LNCAP (cell line): Measurements from ENCODE around the gene MLLT1.

ENCODE experiments used
- TF ChIP-seq, protein P1 (sequence below): fragments of 450-650 bp; IDR thresholded peaks from 2 replicates; pipeline ENCODE4 v1.5.1; 2017; ENCODE audit warnings: mild to moderate bottlenecking

The MLLT1 gene

DNA sequence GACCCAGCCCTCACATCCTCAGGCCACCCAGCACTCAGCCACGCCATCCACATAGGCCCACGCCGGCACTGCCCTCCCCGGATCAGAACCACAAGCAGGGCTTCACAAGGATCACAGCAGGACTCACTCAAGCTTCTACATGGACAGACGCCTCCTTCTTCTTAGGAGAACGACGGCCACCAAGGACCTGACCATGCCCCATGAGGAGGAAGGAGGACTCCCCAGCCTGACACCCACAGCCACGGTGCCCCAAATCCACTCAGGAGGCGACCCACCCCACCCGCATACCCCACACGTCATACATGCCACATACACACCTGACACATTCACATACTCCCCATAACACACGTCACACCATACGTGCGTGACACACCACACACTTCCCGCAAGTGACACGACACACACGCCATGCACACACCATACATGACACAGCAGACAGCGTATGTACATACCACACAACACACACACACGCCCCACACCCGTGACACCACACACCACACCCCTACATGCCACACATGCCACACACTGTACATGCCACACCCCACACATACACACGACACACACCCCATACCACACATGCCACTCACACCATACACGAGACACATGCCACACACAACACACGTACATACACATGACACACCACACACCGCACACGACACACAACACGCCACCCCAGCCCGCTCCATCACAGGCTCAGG lies 50.4 kb downstream of the MLLT1 start:
- TF ChIP-seq, protein P1, sequence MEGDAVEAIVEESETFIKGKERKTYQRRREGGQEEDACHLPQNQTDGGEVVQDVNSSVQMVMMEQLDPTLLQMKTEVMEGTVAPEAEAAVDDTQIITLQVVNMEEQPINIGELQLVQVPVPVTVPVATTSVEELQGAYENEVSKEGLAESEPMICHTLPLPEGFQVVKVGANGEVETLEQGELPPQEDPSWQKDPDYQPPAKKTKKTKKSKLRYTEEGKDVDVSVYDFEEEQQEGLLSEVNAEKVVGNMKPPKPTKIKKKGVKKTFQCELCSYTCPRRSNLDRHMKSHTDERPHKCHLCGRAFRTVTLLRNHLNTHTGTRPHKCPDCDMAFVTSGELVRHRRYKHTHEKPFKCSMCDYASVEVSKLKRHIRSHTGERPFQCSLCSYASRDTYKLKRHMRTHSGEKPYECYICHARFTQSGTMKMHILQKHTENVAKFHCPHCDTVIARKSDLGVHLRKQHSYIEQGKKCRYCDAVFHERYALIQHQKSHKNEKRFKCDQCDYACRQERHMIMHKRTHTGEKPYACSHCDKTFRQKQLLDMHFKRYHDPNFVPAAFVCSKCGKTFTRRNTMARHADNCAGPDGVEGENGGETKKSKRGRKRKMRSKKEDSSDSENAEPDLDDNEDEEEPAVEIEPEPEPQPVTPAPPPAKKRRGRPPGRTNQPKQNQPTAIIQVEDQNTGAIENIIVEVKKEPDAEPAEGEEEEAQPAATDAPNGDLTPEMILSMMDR, result no peak

DNA sequence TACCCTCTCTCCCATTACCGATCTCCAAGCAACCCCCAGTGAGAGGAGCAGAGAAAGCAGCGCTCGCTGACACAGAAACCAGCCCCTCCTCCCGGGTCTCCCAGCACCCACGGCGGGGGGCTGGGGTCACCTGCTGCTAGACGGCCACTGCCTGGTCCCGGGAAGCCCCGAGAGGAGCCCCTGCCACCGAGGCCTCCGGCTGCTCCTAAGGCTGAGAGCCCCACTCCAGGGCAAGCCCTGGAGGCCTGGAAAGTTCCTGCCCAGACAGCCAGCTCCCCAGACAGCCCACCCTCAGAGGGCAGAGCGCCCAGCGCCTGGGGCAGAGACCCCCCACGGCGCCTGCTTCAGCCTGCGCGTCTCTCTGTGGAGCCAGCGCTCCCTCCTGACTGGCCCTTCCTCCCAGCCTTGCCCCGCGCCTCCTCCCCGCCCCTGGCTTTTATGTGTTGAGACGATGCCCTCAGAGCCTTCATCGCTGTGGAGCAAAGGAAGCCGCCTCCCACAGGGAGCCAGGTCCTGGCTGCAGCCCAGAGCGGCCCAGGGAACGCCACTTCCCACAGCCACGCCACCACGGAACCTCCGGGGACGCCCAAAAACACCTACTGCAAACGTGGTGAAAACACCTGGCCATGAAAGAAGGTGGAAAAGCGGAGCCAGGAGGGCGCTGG lies 51.1 kb downstream of the MLLT1 start:
- TF ChIP-seq, protein P1, result no peak

DNA sequence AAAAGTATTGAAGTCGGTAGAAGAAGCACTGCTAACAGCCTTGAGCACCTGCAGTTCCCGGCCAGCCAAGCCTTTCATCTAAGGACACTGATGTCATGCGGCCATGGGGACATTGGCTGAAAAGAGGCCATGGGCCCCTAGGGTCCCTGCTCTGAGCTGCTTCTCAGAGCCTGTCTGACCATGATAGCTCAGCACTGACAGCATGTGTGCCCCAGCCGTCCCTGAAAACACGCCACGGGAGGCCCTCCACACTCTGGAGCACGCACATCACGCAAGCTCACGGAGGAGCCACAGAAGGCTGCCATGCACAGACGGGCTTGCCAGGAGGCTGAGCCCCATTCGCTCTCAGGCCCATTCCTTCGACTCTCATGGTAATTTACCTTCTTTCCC lies 51.8 kb downstream of the MLLT1 start:
- TF ChIP-seq, protein P1, result no peak

- TF ChIP-seq, protein P1, result no peak
Measured at GRCh38 chr19:6227156-6227935, 52.4 kb downstream of the MLLT1 start.

- TF ChIP-seq, protein P1, result no peak
Measured at GRCh38 chr19:6226444-6227155, 53.2 kb downstream of the MLLT1 start.

DNA sequence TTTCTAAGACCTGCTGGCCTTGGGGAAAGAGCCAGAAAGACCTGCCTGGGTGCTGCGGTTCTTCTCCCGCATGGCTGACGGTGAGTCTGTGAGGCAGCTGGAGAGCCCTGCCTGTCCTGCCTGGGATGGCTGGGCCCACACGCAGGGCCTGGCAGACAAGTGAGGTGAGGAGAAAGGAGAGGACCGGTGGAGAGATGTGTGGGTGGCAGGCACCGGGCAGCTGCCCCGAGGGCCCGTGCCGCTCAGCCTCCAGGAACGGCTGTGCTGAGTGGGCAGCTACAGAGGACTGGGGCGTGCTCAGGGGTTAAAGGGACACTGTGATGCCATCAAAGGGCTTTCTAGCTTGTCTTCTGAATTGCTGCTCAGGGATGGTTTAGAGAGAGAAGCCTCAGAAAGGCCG lies 53.8 kb downstream of the MLLT1 start:
- TF ChIP-seq, protein P1, result no peak

- TF ChIP-seq, protein P1, result no peak
Measured at GRCh38 chr19:6225232-6225865, 54.4 kb downstream of the MLLT1 start.
